WTC11 (cell line): Measurements from ENCODE around the gene PRAMEF13. TPM values are rescaled to one million over a fixed set of nuclear protein-coding genes. Genes with fewer than 3 reads are reported as not detected.
"Not testable (repeated sequence)": the region's sequence is repeated elsewhere in the genome, so short reads cannot be mapped to it uniquely, and the experiment has no call there.

Experiments
- ATAC-seq: fragments of 200-7000 bp; cut with Tn5 transposase; 2 replicates; pipeline ENCODE4 v1.10.0; 2021; ENCODE audit warnings: mild to moderate bottlenecking, moderate library complexity
- CTCF ChIA-PET: fragments of 300-600 bp; sonication (Branson Sonifier 250); formaldehyde crosslinking; loops from one replicate; lab custom pipeline; 2021; ENCODE audit warnings: antibody characterized with exemption; lab: Charles Lee
- POLR2A ChIA-PET: fragments of 350-600 bp; sonication (Branson Sonifier 250); formaldehyde crosslinking; loops from one replicate; lab custom pipeline; 2021; ENCODE audit warnings: antibody characterized with exemption; lab: Charles Lee
- DNase-seq: peaks from one replicate; pipeline ENCODE4 v3.0.0; 2021; ENCODE audit warnings: low spot score
- H3K27ac Mint-ChIP-seq: 2 replicates; pipeline ENCODE4 v1.8.0; 2021; ENCODE audit warnings: mixed read lengths
- H3K27me3 Mint-ChIP-seq: 2 replicates; pipeline ENCODE4 v1.8.0; 2021; ENCODE audit warnings: low read depth, mild to moderate bottlenecking, moderate library complexity, mixed read lengths
- H3K36me3 Mint-ChIP-seq: 2 replicates; pipeline ENCODE4 v1.8.0; 2021; ENCODE audit warnings: mixed read lengths
- H3K4me1 Mint-ChIP-seq: 2 replicates; pipeline ENCODE4 v1.8.0; 2022; ENCODE audit warnings: mixed read lengths
- H3K4me3 Mint-ChIP-seq: 2 replicates; pipeline ENCODE4 v1.8.0; 2021; ENCODE audit warnings: mild to moderate bottlenecking, moderate library complexity, mixed read lengths
- H3K9me3 Mint-ChIP-seq: 2 replicates; pipeline ENCODE4 v1.8.0; 2021; ENCODE audit warnings: mixed read lengths
- total RNA-seq: library from RNA; stranded (reverse); gene quantifications from 3 replicates; pipeline ENCODE4 v1.2.3, GENCODE V29; 2021

Gene PRAMEF13
- total RNA-seq, 1 experiment from 2014 or later = not detected

DNA sequence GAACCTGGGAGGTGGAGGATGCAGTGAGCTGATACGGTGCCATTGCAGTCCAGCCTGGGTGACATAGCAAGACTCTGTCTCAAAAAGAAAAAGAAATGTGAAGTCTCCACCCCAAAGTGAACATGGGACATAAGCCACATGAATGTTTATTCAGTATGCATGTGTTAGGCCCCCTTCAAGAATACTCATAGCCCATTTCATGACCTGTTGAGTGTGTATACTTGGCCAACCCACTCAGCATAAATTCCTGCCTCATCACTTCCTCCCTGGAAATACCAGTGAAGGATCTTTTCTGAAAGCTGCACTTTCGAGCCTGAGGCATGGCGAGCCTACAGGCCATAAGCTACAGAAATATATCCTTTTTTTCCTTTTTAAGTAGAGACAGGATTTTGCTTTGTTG is 18.0 kb upstream of the PRAMEF13 start:
- POLR2A ChIA-PET, H3K36me3 Mint-ChIP-seq, H3K4me3 Mint-ChIP-seq, CTCF ChIA-PET, H3K27me3 Mint-ChIP-seq, ATAC-seq, H3K27ac Mint-ChIP-seq, H3K4me1 Mint-ChIP-seq, DNase-seq, H3K9me3 Mint-ChIP-seq: not testable (repeated sequence)

DNA sequence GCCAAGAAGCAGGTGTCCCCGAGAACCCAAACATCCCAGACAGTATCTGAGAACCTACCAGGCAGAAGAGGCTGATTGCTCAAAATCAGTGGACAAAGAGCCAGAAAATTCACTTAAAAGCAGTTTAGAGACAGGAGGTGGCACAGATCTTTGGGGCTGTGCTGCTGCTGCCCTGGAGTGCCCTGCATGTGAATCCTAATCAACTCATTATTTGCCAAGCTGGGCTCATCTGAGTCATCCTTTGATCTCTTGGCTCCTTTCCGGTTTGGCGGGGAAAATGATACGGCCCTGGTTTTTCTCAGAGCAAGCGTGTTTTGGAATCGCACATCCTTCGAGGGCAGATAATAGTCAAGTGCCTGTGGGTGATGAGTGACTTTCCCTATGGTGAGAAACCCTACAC is 15.4 kb upstream of the PRAMEF13 start:
- H3K9me3 Mint-ChIP-seq, H3K4me1 Mint-ChIP-seq, ATAC-seq, POLR2A ChIA-PET, H3K4me3 Mint-ChIP-seq, H3K36me3 Mint-ChIP-seq, H3K27me3 Mint-ChIP-seq, CTCF ChIA-PET, DNase-seq, H3K27ac Mint-ChIP-seq: not testable (repeated sequence)

GRCh38 chr1:13208712-13209111 is 7.5 kb upstream of the PRAMEF13 start:
- H3K36me3 Mint-ChIP-seq, DNase-seq, CTCF ChIA-PET, POLR2A ChIA-PET, H3K4me3 Mint-ChIP-seq, H3K27me3 Mint-ChIP-seq, H3K4me1 Mint-ChIP-seq, H3K9me3 Mint-ChIP-seq, H3K27ac Mint-ChIP-seq: not testable (repeated sequence)
- peak; percentile 36; the same call in 1 of the 2 replicates for ATAC-seq

DNA sequence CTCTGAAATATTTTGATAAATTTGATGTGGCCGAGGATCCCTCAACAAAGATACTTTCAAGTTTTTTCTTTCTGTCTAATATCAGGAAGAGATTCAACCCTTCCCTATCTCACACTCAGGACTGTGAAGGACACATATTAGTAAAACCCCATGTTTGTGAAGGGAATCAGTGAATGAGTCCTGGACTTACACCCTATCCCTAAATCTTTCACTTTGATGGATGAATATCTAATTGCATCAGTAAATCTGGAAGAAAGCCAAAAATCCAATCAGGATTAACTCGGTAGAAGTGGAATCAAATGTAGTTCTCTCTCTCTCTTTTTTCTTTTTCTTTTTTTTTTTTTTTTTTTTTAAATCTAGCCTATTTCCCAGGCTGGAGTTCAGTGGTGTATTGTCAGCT is 29.7 kb downstream of the PRAMEF13 start, which contains the start of gene PRAMEF9:
Gene PRAMEF9 (plus strand): TSS at position 301 of the 400 bp plus-strand sequence. CDS start 3,433 bp downstream, outside the sequence.
- ATAC-seq, H3K36me3 Mint-ChIP-seq, POLR2A ChIA-PET, H3K27me3 Mint-ChIP-seq, H3K27ac Mint-ChIP-seq, H3K9me3 Mint-ChIP-seq, DNase-seq, CTCF ChIA-PET, H3K4me3 Mint-ChIP-seq, H3K4me1 Mint-ChIP-seq: not testable (repeated sequence)

- POLR2A ChIA-PET, H3K4me1 Mint-ChIP-seq, H3K36me3 Mint-ChIP-seq, CTCF ChIA-PET, H3K9me3 Mint-ChIP-seq, H3K4me3 Mint-ChIP-seq, H3K27ac Mint-ChIP-seq, H3K27me3 Mint-ChIP-seq, DNase-seq, ATAC-seq: not testable (repeated sequence)
Observed at GRCh38 chr1:13165531-13165930, 35.7 kb downstream of the PRAMEF13 start, which contains the start of gene HNRNPCL4. Gene HNRNPCL4, minus strand, starts transcription at chr1:13165631. Its CDS starts 164 bp downstream, at chr1:13165467.

DNA sequence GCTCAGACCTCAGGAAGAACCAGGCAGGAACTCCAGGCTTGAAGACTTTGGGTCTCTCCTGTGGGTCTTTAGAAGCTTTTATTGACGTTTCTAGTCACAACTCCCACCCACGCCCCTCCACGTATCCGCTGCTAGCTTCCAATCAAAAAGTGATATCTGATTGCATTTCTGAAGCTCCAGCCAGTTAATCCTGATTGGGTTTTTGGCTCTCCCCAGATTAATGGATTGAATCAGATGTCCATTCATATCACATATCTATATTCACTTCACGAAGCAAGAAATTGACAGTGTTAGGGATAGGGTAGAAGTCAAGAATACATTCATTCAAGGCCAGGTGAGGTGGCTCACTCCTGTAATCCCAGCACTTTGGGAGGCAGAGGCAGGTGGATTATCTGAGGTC is 45.3 kb downstream of the PRAMEF13 start, which contains the start of gene PRAMEF26:
Gene PRAMEF26 (minus strand): TSS at position 101 of the 400 bp plus-strand sequence. CDS start 2,914 bp downstream, outside the sequence.
- DNase-seq, H3K4me3 Mint-ChIP-seq, H3K36me3 Mint-ChIP-seq, H3K4me1 Mint-ChIP-seq, H3K27me3 Mint-ChIP-seq, CTCF ChIA-PET, ATAC-seq, H3K27ac Mint-ChIP-seq, POLR2A ChIA-PET, H3K9me3 Mint-ChIP-seq: not testable (repeated sequence)

Other genes with a start within 250 kb of the PRAMEF13 start
- not detected in 3 replicates for gene PRAMEF27, start 144.8 kb downstream of the PRAMEF13 start, total RNA-seq
- not detected in 3 replicates for gene HNRNPCL3, start 140.6 kb downstream of the PRAMEF13 start, total RNA-seq
- not detected in 3 replicates for gene PRAMEF25, start 130.6 kb downstream of the PRAMEF13 start, total RNA-seq
- gene HNRNPCL2, start 84.6 kb downstream of the PRAMEF13 start, total RNA-seq = not detected in 3 replicates
- gene PRAMEF26, start 45.4 kb downstream of the PRAMEF13 start, total RNA-seq = not detected in 3 replicates
- not detected in 3 replicates for gene HNRNPCL4, start 35.8 kb downstream of the PRAMEF13 start, total RNA-seq
- gene PRAMEF9, start 29.6 kb downstream of the PRAMEF13 start, total RNA-seq = not detected in 3 replicates
- gene PRAMEF18, start 24.7 kb upstream of the PRAMEF13 start, total RNA-seq = not detected in 3 replicates
- gene PRAMEF5, start 52.8 kb upstream of the PRAMEF13 start, total RNA-seq = not detected in 3 replicates
- not detected in 3 replicates for gene PRAMEF8, start 83.7 kb upstream of the PRAMEF13 start, total RNA-seq
- gene PRAMEF33, start 102.1 kb upstream of the PRAMEF13 start, total RNA-seq = not detected in 3 replicates
- gene PRAMEF15, start 114.2 kb upstream of the PRAMEF13 start, total RNA-seq = not detected in 3 replicates
- gene PRAMEF14, start 145.7 kb upstream of the PRAMEF13 start, total RNA-seq = not detected in 3 replicates
- not detected in 3 replicates for gene PRAMEF19, start 170.5 kb upstream of the PRAMEF13 start, total RNA-seq
- not detected in 3 replicates for gene PRAMEF17, start 188.2 kb upstream of the PRAMEF13 start, total RNA-seq
- gene PRAMEF20, start 209.0 kb upstream of the PRAMEF13 start, total RNA-seq = not detected in 3 replicates